ENCODE data around the gene PPP1R13B.
"Not testable (repeated sequence)": the region's sequence is repeated elsewhere in the genome, so short reads cannot be mapped to it uniquely, and the experiment has no call there.

The PPP1R13B gene

GRCh38 chr14:103695296-103696069 is 151.9 kb downstream of the PPP1R13B start:
- peak; percentile 47 for DNase-seq

- DNase-seq, result no peak
Observed at GRCh38 chr14:103694572-103695026, 152.8 kb downstream of the PPP1R13B start.

GRCh38 chr14:103693515-103693914 is 153.9 kb downstream of the PPP1R13B start:
- DNase-seq, result no peak

GRCh38 chr14:103692871-103693270 is 154.5 kb downstream of the PPP1R13B start:
- DNase-seq, result no peak

- DNase-seq, result no peak
Observed at GRCh38 chr14:103692159-103692558, 155.2 kb downstream of the PPP1R13B start.

GRCh38 chr14:103691655-103692054 is 155.7 kb downstream of the PPP1R13B start:
- not testable (repeated sequence) for DNase-seq

GRCh38 chr14:103690332-103690731 is 157.0 kb downstream of the PPP1R13B start:
- no peak for DNase-seq

- no peak for DNase-seq
Observed at GRCh38 chr14:103688906-103689902, 158.2 kb downstream of the PPP1R13B start.

- no peak for DNase-seq
Observed at GRCh38 chr14:103688441-103688840, 158.9 kb downstream of the PPP1R13B start.

GRCh38 chr14:103687712-103688111 is 159.7 kb downstream of the PPP1R13B start:
- no peak for DNase-seq

GRCh38 chr14:103686831-103687485 is 160.4 kb downstream of the PPP1R13B start:
- DNase-seq, result no peak

GRCh38 chr14:103685276-103686211 is 161.8 kb downstream of the PPP1R13B start:
- no peak for DNase-seq

GRCh38 chr14:103684871-103685270 is 162.5 kb downstream of the PPP1R13B start:
- no peak for DNase-seq

GRCh38 chr14:103684471-103684870 is 162.9 kb downstream of the PPP1R13B start:
- no peak for DNase-seq
